T-helper 2 cell treated with Interferon-gamma antibody and Interleukin-4, amounts not matched to agents 5 μg/mL and 100 μg/mL, for 36 hours (primary cell): ENCODE measurements around the gene BCAS3.
"Not testable (repeated sequence)": the region's sequence is repeated elsewhere in the genome, so short reads cannot be mapped to it uniquely, and the experiment has no call there.

Experiments used
- DNase-seq: peaks from one replicate; pipeline ENCODE4 v3.0.0; 2021; ENCODE audit warnings: low spot score
- H3K27ac Mint-ChIP-seq: one replicate; pipeline ENCODE4 v1.8.0; 2021; ENCODE audit warnings: mild to moderate bottlenecking, mixed read lengths
- H3K27me3 Mint-ChIP-seq: one replicate; pipeline ENCODE4 v1.8.0; 2021; ENCODE audit warnings: low read depth, mixed read lengths
- H3K36me3 Mint-ChIP-seq: one replicate; pipeline ENCODE4 v1.8.0; 2021; ENCODE audit warnings: low read depth, mixed read lengths
- H3K4me1 Mint-ChIP-seq: one replicate; pipeline ENCODE4 v1.8.0; 2021; ENCODE audit warnings: low read depth, mixed read lengths
- H3K4me3 Mint-ChIP-seq: one replicate; pipeline ENCODE4 v1.8.0; 2022; ENCODE audit warnings: mild to moderate bottlenecking, moderate library complexity, mixed read lengths
- H3K9me3 Mint-ChIP-seq: one replicate; pipeline ENCODE4 v1.8.0; 2021; ENCODE audit warnings: mixed read lengths

Gene BCAS3

GRCh38 chr17:61418449-61418848, 740.8 kb downstream of the BCAS3 start:
- no peak for DNase-seq
- Mint-ChIP-seq H3K9me3 (no peaks in the 10 kb centered on the region), H3K4me3 (no peak overlapping the region), H3K4me1 (no peaks in the 10 kb centered on the region), H3K36me3 (no peaks in the 10 kb centered on the region), H3K27ac (no peak overlapping the region), H3K27me3 (peaks cover 46% of the 10 kb centered on the region)

DNA sequence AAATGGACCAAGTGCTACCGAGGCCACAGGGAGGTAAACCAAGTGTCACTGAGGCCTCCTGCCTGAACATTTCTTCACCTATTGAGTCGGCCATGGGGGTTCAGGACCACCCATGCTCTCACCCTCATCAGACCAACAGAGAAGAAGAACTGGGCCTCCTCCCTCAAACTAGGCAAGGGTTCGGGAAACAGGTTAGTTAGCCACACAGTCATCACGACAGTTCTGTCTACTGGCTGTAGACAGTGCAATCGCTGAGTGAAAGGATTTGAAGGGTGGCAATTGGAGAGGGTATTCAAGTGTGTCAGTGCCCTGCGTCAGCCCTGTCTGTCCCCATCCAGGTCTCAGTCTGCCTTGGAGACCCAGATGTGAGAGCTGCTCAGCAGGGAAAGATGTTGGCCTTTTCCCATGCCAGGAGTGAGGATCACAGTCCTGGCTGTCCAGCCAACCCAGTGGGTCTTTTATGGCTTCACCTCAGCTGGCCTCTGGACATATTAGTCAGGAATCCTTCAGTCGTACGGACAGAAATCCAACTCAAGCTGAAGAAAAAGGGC, 741.9 kb downstream of the BCAS3 start:
- peaks cover 41% of the 10 kb centered on the region for H3K27me3 Mint-ChIP-seq
- H3K9me3 Mint-ChIP-seq, result no peaks in the 10 kb centered on the region
- no peak for DNase-seq
- H3K4me3 Mint-ChIP-seq, result no peak overlapping the region
- H3K36me3 Mint-ChIP-seq, result no peaks in the 10 kb centered on the region
- no peaks in the 10 kb centered on the region for H3K4me1 Mint-ChIP-seq
- no peak overlapping the region for H3K27ac Mint-ChIP-seq

DNA sequence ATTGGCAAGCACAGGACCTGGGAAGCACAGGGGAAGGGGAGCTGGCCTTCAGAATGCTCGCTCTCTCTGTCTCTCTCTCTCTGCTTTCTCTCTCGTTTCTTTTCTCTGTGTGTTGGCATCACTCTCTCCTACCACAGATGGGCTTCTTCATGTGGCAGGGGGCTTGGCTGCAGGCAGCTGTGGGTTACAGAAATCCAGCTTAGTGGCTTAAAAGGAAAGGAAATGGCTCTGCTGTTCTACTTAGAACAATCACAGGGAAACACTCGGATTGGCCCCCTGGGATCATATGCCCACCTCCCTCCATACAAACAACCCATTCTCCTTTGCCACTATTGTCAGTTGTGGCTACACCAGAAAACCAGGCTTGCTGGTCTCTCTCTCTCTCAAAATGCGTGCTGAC, 742.4 kb downstream of the BCAS3 start:
- peaks cover 38% of the 10 kb centered on the region for H3K27me3 Mint-ChIP-seq
- H3K4me3 Mint-ChIP-seq, result no peak overlapping the region
- H3K9me3 Mint-ChIP-seq, result no peaks in the 10 kb centered on the region
- no peak for DNase-seq
- no peaks in the 10 kb centered on the region for H3K36me3 Mint-ChIP-seq
- no peaks in the 10 kb centered on the region for H3K4me1 Mint-ChIP-seq
- no peak overlapping the region for H3K27ac Mint-ChIP-seq

- H3K27me3 Mint-ChIP-seq, result peaks cover 40% of the 10 kb centered on the region
These were observed 743.2 kb downstream of the BCAS3 start for GRCh38 chr17:61420745-61421398.

DNA sequence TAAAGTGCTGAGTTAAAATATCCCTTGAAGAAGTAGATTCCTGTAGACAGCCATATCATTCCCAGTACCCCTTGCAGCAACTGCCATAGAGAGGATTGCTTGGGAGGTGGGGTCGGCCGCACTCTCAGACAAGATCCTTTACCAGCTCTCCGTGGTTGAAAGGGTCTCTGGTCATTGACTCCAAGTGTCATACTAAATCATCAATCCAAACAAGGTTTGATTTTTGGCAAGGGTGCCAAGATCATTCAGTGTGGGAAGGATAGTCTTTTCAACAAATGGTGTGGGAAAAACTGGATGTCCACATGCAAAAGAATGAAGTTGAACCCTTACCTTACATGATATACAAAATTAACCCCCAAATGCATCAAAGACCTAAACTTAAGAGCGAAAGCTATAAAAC, 743.8 kb downstream of the BCAS3 start:
- H3K4me1 Mint-ChIP-seq, result no peaks in the 10 kb centered on the region
- no peak for DNase-seq
- H3K27ac Mint-ChIP-seq, result no peak overlapping the region
- H3K36me3 Mint-ChIP-seq, result no peaks in the 10 kb centered on the region
- no peak overlapping the region for H3K4me3 Mint-ChIP-seq
- H3K9me3 Mint-ChIP-seq, result no peaks in the 10 kb centered on the region
- H3K27me3 Mint-ChIP-seq, result peaks cover 37% of the 10 kb centered on the region

More at GRCh38 chr17:61420745-61421398, 743.2 kb downstream of the BCAS3 start:
- no peak for DNase-seq
- Mint-ChIP-seq H3K27ac (no peak overlapping the region), H3K4me1 (no peaks in the 10 kb centered on the region), H3K4me3 (no peak overlapping the region), H3K36me3 (no peaks in the 10 kb centered on the region), H3K9me3 (no peaks in the 10 kb centered on the region)

DNA sequence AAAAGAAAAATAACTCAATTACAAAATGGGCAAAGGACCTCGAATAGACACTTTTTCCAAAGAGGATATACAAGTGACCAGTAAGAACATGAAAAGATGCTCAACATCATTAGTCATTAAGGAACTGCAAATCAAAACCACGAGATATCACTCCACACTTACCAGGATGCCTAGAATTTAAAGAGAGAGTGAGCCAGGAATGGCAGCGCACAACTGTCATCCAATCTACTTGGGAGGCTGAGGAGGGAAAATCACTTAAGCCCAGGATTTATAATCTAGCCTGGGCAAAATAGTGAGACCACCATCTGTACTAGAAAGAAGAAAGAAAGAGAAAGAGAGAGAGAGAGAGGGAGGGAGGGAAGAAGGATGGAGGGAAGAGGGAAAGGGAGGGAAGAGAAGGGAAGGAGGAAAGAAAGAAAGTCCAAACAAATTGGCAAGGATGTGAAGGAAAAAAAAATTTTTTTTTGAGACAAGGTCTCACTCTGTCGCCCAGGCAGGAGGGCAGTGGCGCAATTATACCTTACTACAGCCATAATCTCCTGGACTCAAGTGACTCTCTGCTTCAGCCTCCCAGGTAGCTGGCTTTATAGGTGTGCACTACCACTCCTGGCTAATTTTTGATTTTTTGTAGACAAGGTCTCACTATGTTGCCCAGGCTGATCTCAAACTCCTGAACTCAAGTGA, 744.6 kb downstream of the BCAS3 start:
- no peak for DNase-seq
- Mint-ChIP-seq H3K36me3 (no peaks in the 10 kb centered on the region), H3K9me3 (no peaks in the 10 kb centered on the region), H3K27ac (no peak overlapping the region), H3K27me3 (peaks cover 37% of the 10 kb centered on the region), H3K4me3 (no peak overlapping the region), H3K4me1 (no peaks in the 10 kb centered on the region)

DNA sequence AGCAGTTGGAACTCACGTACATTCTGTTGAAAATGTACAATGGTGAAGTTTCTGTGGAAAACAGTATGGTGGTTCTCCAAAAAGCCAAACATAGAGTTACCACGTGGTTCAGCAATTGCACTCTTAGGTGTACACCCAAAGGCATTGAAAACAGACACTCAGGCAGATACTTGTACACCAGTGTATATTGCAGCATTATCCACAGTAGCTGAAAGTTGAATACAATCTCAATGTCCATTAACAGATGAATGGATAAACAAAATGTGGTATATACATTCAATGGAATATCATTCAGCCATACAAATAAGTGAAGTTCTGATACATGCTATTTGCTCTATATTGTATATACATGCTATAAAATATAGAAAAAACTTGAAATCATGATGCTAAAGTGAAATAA, 745.2 kb downstream of the BCAS3 start:
- no peaks in the 10 kb centered on the region for H3K36me3 Mint-ChIP-seq
- DNase-seq, result no peak
- H3K4me1 Mint-ChIP-seq, result no peaks in the 10 kb centered on the region
- H3K9me3 Mint-ChIP-seq, result no peaks in the 10 kb centered on the region
- peaks cover 38% of the 10 kb centered on the region for H3K27me3 Mint-ChIP-seq
- H3K4me3 Mint-ChIP-seq, result no peak overlapping the region
- H3K27ac Mint-ChIP-seq, result no peak overlapping the region

DNA sequence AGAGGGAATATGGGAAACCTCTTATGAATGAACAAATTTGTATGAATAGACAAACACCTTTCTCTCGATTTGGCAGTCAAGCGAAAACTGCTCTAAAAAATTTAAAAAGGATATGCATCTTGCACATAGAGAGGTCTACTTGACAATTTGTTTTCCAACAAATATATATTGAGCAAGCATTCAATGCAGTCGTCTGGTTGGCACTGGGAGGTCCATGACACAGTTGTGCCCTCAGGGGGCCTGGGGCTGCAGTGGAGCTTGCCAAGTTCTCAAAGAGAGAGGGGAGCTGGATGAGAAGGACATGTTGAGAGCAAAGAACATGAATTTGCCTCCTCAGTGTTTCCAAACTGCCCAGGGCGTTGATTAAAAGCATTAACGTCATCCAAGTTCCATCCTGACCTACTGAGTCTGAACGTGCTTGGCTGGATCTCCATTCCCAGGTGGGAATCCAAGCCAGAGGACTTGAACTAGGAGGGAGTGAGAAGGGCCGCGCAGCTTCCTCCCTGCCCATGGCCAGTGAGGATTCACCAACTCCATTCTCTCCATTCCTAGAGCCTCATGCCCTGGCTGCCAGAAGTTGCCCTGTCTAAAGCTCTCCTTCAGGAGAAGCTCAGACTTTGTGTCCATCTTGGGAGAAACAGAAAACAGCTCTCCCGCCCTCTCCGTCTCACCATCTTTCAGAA, 746.5 kb downstream of the BCAS3 start:
- H3K4me1 Mint-ChIP-seq, result no peaks in the 10 kb centered on the region
- H3K27ac Mint-ChIP-seq, result no peak overlapping the region
- no peaks in the 10 kb centered on the region for H3K9me3 Mint-ChIP-seq
- no peak overlapping the region for H3K4me3 Mint-ChIP-seq
- peaks cover 39% of the 10 kb centered on the region for H3K27me3 Mint-ChIP-seq
- H3K36me3 Mint-ChIP-seq, result no peaks in the 10 kb centered on the region
- DNase-seq, result no peak

- Mint-ChIP-seq H3K27me3 (peaks cover 35% of the 10 kb centered on the region), H3K9me3 (no peaks in the 10 kb centered on the region), H3K4me1 (no peaks in the 10 kb centered on the region), H3K4me3 (no peak overlapping the region), H3K27ac (no peak overlapping the region), H3K36me3 (no peaks in the 10 kb centered on the region)
- no peak for DNase-seq
These were observed 748.2 kb downstream of the BCAS3 start for GRCh38 chr17:61425682-61426481.

DNA sequence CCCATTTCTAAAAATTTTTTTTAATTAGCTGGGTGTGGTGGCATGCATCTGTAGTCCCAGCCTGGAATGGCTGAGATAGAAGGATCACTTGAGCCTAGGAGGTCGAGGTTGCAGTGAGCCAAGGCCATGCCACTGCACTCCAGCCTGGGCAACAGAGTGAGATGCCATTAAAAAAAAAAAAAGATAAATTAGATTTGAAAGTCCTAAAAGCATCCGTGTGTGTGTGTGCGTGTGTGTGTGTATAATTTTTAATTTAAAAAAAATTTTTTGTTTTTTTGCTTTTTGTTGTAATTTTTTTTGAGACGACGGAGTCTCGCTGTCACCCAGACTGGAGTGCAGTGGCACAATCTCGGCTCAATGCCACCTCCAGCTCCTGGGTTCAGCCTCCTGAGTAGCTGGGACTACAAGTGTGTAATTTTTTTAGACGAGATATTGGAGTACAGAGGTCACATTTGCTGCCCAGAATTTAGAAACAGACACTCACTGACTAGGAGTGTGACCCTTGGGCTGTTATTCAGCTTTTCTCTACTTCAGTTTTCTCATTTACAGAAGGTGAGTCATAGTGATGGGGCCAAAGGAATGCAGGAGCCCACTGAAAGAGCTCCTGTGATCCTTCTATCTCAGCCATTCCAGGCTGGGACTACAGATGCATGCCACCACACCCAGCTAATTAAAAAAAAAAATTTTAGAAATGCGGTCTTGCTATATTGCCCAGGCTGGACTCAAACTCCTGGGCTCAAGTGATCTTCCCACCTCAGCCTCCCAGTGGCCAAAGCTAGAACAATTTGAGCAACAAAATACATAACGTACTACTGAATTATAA, 749.0 kb downstream of the BCAS3 start:
- no peaks in the 10 kb centered on the region for H3K9me3 Mint-ChIP-seq
- no peaks in the 10 kb centered on the region for H3K4me1 Mint-ChIP-seq
- H3K27me3 Mint-ChIP-seq, result peaks cover 38% of the 10 kb centered on the region
- no peaks in the 10 kb centered on the region for H3K36me3 Mint-ChIP-seq
- DNase-seq, result no peak
- H3K4me3 Mint-ChIP-seq, result no peak overlapping the region
- no peak overlapping the region for H3K27ac Mint-ChIP-seq

DNA sequence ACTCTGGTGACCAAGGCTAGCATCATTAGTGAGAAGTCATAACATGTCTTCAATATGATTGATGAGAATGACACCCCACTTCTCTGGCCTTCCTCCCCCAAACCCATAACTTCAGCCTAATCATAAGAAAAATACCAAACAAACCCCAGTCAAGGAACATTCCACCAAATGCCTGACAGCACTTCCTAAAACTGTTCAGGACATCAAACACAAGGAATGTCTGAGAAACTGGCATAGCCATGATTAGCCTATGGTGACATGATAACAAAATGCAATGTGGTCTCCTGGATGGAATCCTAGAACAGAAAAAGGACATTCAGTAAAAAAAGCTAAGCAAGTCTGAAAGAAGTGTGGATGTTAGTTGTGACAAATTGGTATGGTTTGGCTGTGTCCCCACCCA, 749.9 kb downstream of the BCAS3 start:
- no peaks in the 10 kb centered on the region for H3K36me3 Mint-ChIP-seq
- H3K4me1 Mint-ChIP-seq, result no peaks in the 10 kb centered on the region
- peaks cover 36% of the 10 kb centered on the region for H3K27me3 Mint-ChIP-seq
- H3K4me3 Mint-ChIP-seq, result no peak overlapping the region
- H3K27ac Mint-ChIP-seq, result no peak overlapping the region
- DNase-seq, result no peak
- H3K9me3 Mint-ChIP-seq, result no peaks in the 10 kb centered on the region

- no peaks in the 10 kb centered on the region for H3K9me3 Mint-ChIP-seq
- DNase-seq, result no peak
- no peaks in the 10 kb centered on the region for H3K36me3 Mint-ChIP-seq
- peaks cover 35% of the 10 kb centered on the region for H3K27me3 Mint-ChIP-seq
- H3K4me1 Mint-ChIP-seq, result no peaks in the 10 kb centered on the region
- H3K4me3 Mint-ChIP-seq, result no peak overlapping the region
- no peak overlapping the region for H3K27ac Mint-ChIP-seq
These were observed 751.6 kb downstream of the BCAS3 start for GRCh38 chr17:61429274-61429673.

DNA sequence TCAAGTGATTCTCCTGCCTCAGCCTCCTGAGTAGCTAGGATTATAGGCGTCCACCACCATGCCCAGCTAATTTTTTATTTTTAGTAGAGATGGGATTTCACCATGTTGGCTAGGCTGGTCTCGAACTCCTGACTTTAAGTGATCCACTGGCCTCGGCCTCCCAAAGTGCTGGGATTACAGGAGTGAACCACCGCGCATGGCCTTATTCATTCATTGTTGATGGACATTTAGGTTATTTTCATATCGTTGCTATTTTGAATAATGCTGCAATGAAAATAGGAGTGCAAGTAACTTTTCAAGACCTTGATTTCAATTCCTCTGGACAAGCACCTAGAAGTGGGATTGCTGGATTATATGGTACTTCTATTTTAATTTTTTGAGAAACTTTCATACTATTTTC, 752.2 kb downstream of the BCAS3 start:
- H3K4me1 Mint-ChIP-seq, H3K36me3 Mint-ChIP-seq, DNase-seq, H3K27ac Mint-ChIP-seq, H3K9me3 Mint-ChIP-seq, H3K4me3 Mint-ChIP-seq: not testable (repeated sequence)
- H3K27me3 Mint-ChIP-seq, result peaks cover 40% of the 10 kb centered on the region
